NCI-H2171 (cell line): Measurements from ENCODE around the gene CAPN5.

Source experiments
- DNase-seq: peaks from one replicate; lab custom pipeline; 2025; lab: John Stamatoyannopoulos, UW

CAPN5 gene

DNA sequence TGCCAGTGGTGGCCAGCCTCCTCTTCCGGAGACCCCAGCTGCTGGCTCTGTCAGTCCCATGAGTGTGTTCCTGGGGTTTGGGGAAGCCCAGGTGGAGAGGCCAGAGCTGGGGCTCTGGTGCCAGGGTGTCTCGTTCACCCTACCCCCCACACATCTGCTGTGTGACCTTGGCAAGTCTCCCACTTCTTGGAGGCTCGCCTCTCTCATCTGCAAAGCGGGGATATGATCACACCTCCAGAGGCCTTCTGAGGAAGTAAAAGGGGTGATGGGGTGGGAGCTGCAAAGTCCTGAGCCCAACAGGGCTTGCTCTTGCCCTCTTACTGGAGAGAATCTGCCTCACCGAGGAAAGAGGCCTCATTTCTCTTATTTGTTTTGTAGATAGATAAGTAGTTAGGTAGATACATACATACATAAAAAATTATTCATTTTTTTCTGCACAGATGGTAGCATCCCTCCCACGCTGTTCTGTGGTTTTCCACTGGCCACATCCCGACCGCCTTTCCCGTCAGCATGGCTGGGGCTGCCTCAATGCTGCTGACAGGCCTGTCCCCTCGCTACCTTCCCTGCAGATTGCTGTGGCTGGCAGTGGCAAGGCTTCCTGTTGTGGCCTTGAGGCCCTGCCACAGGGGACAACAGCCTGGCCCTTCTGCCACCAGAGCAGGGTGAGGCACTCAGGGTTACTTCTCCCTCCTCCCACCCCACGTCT, 85.2 kb downstream of the CAPN5 start:
- peak; percentile 55 for DNase-seq

DNA sequence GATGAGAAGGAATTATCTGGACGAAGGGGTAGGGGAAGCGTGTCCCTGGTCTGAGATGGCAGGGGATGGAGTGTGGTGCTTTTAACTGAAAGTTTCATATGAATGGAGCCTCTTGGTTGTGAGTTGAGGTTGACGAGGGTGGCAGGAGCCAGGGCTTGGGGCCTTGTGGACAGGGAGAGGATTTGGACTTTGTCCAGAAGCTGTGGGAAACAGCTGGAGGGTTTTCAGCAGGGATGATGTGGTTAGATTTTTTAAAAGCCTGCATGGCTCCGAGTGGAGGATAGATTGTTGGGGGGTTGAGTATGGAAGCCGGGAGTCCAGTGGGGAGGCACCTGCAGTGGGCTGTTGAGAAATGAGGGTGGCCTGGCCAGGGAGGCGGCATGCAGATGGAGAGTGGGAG, 86.1 kb downstream of the CAPN5 start:
- DNase-seq = no peak

DNA sequence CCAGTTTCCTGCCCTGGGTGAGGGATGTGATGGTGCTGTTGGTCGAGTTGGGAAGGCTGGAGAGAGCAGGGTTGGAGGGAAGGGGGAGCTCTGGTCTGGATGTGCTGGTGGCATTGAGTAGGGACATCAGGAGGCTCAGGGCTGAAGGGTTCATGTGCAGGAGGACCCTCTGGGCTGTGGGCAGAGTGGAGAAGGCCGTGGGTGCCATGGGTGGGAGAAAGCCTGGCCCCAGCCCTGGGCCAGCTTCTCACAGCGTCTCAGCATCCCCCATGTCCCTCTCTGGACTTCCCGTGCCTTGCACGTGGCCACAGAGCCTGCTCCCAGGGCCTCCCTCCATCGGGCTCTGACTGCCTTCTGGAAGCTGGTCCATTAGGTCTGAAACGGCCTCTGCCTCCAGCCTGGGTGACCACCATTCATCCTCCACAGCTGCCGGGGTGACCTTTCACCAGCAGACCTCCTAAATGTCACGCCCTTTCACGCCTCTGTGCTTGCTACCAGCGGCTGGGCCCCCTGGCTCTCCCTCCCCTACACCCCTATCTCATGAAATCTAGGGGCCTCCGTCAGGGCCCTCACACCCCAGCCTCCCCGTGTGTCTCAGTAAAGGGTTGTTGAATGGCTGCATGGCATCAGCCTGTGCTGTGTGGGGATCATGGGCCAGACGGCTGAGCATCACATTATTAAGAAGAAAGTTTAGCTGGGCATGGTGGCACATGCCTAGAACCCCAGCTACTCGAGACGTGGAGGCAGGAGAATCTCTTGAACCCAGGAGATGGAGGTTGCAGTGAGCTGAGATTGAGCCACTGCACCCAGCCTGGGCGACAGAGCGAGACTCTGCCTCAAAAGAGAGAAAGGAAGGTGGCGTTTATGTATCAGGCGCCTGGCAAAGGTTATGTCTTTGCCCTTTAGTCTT, 86.8 kb downstream of the CAPN5 start:
- no peak for DNase-seq

DNA sequence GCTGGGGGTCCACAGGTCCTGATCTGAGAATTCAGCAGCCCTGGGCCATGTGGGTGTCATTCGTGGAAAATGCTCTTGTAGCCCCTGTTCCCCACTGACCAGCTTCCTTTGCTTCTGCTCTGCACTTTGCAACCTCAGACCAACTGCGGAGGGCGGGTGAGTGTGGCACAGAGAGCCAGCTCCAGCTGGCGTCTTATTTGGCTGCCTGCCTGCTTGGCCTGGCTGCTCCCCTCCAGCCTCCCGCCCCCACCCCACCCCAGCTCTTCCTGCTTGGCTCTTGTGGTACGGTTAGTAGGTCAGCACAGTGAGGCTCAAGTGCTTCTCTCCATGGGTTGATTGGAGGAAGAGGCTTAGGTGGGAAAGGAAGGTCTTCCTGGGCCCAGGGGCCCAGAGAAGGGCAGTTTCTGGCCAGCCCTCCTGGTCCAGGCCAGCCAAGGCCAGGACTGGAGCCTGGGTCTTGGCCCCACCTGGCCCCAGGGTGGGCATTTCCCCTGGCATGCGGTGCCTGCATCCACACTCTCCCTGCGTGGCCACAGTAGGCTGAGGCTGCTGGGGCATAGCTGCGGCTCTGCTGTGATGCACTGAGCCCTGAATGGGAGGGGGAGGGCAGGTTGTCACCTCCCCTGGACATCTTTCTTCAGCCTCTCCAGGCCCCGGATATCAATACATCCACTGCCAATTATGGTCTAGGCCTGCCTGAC, 87.8 kb downstream of the CAPN5 start:
- no peak for DNase-seq

DNA sequence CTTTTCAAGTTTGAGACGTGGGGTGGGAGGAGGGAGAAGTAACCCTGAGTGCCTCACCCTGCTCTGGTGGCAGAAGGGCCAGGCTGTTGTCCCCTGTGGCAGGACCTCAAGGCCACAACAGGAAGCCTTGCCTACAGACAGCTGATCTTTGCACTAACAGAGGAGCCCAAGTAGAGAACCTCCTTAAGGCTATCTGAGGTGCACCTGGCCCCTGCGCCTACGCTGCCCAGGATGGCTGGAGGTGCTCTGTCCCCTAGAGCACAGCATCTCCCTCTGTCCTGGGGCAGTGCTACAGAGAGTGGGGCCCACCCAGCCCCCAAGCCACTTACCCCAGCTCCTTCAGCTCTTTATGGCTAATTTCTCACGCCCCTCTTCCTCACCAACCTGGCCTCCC, 88.3 kb downstream of the CAPN5 start:
- DNase-seq = no peak

DNA sequence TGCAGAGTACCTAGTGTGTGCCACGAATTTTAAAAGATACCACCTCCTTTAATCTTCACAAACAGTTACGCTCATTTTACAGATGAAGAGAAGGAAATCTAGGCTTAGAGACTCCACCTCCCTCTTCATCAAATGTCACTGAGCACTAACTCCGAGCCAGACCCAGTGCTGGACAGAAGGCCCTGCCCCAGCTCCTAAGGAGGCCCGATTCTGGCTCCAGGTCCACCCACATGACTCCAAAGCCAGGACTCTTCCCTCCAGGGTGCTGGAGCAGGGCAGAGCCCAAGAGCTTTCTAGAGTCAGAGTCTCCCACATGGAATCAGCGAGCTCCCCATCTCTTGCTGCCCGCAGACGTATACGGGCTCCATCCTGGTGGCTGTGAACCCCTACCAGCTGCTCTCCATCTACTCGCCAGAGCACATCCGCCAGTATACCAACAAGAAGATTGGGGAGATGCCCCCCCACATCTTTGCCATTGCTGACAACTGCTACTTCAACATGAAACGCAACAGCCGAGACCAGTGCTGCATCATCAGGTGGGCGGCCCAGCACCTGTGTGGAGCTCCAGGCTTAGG, 88.9 kb downstream of the CAPN5 start:
- no peak for DNase-seq

DNA sequence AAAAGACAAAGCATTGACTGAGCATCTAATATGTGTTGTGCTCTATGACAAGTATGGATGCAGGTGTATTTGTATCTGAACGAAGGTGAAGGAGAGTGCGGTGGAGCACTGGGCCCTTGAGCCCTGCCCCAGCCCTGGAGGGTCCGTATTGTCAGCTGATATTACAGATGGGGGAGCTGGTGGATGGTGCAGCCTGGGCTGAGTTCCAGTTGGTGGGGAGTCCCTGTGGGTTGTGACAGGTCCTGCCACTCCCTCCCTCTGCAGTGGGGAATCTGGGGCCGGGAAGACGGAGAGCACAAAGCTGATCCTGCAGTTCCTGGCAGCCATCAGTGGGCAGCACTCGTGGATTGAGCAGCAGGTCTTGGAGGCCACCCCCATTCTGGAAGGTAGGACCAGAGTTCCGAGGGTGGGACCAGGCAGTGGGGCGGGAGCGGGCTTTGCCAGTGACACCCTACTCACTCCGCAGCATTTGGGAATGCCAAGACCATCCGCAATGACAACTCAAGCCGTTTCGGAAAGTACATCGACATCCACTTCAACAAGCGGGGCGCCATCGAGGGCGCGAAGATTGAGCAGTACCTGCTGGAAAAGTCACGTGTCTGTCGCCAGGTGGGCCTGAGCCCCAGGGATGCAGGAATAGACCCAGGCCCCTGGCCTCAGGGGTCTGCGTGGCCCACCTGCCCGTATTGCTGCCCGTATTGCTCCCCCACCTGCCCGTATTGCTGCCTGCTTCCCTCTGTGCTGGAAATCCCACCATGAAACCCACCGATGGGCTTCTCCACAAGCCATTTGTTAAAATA, 89.8 kb downstream of the CAPN5 start:
- no peak for DNase-seq

DNA sequence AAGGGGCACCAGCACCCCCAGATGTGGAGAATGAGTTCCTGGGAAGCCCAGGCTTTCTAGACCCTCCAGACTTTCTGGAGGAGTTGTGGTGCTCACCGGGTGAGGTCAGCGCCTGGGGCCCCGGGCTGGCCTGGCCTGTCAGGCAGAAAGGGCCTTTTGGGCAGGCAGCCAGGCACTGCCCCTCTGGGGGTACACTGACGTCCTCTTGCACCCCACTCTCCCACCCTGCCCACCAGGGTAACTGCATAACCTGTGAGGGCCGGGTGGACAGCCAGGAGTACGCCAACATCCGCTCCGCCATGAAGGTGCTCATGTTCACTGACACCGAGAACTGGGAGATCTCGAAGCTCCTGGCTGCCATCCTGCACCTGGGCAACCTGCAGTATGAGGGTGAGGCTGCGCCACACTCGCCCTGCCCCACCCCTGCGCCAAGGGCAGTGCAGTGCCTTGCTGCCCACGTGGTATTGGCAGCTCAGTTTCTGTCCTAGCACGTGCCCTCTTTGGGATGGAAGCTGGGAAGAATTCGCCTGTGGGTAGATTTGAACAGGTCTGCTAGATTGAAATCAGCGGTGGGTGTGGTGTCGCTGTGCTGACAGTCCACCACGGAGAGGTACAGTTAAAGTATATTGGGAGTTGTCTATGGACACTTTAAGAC, 91.4 kb downstream of the CAPN5 start:
- no peak for DNase-seq

DNA sequence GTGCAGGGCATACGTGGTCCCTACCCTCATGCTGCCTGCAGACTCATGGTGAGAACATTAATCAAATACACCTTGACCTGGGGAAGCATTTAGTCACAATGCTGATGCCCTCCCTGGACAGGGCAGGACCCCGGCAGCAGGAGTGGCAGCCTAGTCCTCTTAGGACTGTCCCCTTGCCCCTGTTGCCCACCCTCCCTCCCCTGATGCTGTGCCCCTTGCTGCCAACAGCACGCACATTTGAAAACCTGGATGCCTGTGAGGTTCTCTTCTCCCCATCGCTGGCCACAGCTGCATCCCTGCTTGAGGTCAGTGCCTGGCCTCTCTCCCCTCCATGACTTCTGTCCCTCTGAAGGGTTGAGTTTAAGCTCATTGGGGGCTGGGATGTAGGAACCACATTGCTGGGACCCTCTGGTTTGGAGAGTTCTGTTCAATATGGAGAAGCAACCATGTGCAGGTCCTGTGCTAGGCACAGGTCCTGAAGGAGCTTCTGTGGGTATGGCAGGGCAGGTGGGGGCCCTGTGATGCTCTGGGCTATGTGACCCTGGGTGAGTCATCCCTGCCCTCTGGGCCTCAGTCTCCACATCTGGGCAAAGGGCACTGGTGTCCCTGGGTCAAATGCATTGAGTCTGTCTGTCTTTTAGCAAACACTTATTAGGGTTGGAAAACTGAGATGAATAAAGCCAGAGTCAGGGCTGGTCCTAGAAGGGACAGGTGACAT, 92.6 kb downstream of the CAPN5 start:
- no peak for DNase-seq

DNA sequence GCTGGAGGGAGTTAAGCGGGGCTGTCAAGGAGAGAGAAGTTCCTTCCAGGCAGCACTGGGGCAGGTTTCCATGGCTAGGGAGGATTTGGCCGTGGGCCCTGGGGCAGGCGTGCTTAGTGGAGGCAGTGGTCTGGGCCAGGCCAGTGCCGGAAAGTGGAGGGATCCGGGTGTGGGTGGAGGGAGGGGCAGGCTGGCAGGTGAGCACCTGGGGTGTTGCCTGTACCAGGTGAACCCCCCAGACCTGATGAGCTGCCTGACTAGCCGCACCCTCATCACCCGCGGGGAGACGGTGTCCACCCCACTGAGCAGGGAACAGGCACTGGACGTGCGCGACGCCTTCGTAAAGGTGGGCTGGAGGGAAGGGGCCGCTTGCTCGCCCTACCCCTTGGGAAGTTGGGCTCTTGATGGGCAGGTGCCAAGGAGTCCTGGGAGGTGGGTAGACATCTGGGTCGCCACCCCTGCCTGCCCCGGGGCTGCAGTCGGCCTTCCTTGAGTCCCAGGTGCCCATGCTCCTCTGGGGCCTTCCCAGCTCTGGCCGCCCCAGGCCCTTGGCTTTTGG, 93.2 kb downstream of the CAPN5 start:
- DNase-seq = no peak

DNA sequence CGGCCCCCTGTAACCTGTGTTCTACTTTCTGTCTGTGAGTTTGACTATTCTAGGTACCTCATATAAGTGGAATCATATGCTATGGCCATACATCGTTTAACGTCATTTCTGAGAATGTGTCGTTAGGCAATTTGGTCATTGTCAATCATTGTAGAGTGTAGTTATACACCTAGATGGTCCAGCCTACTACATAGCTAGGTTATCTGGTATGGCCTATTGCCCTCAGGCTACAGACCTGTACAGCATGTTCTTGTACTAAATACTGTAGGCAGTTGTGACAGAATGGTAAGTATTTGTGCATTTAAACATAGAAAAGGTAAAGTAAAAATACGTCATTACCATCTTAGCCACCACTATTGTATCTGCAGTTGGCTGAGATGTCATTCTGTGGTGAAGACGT, 96.5 kb downstream of the CAPN5 start:
- no peak for DNase-seq

DNA sequence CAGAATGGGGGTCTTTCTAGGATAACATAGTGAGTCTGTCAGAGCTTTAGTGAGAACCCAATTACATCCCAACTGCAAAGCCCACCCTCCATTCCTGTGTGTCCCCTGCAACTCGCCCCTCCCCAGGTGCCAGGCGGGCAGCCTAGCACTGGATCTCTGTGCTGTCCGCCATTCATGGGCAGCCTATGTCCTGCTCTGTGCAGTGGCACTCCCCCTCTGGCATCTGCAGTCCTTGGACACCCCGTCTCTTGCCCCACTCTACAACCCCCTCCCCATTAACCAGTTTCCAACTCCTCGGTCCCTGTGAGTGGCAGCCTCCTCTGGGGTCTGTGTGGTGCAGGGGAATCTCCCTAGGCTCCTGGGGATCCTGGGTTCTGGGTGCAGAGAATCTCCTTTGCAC, 98.3 kb downstream of the CAPN5 start:
- DNase-seq = no peak

DNA sequence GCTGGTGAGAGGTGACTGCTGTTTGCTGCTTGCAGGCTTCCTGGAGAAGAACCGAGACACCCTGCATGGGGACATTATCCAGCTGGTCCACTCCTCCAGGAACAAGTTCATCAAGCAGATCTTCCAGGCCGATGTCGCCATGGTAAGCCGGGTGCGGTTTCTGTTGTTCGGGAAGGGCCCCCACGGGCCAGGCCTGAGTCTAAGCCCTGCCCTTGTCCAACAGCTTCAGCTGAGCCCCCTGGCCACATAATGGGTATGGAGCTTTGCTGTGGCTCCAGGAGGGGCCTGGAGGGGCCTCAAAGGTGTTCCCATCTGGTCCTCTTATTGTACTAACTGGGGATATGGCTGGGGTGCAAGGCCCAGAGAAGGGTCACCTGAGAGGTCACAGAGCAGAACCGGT, 99.2 kb downstream of the CAPN5 start:
- DNase-seq = no peak

DNA sequence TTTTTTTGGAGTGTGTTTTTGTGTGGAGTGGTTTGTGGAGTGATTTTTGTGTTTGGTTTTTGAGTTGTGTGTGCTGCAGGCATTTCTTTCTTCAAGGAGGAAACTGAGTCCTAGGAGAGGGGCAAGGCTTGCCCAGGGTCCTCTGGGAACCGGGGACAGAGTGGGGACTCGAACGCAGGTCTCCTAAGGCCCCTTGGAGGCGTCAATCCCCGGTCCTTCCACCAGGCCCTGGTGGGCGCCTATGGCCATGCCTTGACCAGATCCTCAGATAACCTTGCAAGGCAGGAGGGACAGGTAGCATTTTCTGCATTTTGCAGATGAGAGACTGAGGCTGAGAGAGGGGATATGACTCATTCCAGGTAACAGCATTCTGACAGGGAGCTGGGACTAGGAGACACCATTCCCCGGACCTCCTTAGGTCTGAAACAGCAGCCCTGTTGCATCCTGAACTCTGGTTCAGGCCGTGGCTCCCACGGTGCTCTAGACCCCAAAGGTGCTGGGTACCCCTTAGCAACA, 100.4 kb downstream of the CAPN5 start:
- no peak for DNase-seq

DNA sequence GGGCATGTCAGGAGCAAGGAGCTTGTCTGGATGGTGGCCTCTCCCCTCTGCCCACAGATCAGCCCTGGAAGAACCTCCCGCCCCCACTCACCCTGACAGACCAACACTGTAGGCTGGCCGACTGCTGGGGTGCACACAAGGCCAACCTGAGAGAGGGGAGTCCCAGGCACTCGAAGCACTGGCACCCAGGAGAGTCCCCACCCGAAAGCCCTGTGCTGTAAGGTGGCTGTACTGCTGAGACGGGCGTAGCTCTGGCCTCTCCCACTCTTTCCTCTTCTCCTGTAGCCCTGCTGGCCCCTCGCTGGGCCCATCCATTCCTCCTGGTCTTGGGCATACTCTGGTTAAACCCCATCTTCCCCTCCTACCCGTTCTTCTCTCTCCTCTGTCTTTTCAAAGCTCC, 101.0 kb downstream of the CAPN5 start:
- no peak for DNase-seq

DNA sequence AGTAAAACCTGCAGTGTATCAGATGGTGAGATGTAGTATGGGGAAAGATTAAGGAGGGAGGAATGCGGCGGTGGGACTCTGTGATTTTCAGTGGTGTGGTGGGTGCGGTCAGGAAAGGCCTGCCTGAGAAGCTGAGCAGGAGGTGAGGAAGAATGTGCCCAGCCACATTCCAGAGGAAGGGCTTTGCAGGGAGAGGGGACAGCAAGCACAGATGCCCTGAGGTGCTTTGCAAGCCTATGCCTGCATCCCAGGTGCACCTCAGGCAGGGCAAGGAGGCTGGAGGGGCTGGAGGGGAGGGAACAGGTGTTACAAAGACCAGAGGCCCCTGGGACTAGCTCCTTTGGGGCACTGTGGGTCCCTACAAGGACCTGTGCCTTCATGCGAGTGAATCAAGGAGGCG, 103.3 kb downstream of the CAPN5 start:
- DNase-seq = no peak

DNA sequence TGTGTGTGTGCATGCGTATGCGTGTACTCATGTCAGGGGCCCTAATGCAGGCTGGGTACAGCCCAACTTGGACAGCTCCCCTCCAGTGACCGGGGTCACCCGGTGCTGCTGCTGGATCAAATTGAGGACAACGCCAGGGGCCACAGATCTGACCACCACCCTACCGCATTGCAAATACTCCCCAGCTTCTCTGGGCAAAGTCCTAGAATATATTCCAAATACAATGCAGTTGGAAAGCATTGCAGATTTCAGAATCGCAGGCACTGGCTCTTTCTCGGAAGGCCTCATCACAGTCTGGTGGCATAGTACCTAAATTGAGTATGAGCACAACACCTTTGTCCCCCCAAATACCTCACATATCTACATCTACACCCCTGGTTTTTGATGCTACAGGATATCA, 104.5 kb downstream of the CAPN5 start:
- no peak for DNase-seq

DNA sequence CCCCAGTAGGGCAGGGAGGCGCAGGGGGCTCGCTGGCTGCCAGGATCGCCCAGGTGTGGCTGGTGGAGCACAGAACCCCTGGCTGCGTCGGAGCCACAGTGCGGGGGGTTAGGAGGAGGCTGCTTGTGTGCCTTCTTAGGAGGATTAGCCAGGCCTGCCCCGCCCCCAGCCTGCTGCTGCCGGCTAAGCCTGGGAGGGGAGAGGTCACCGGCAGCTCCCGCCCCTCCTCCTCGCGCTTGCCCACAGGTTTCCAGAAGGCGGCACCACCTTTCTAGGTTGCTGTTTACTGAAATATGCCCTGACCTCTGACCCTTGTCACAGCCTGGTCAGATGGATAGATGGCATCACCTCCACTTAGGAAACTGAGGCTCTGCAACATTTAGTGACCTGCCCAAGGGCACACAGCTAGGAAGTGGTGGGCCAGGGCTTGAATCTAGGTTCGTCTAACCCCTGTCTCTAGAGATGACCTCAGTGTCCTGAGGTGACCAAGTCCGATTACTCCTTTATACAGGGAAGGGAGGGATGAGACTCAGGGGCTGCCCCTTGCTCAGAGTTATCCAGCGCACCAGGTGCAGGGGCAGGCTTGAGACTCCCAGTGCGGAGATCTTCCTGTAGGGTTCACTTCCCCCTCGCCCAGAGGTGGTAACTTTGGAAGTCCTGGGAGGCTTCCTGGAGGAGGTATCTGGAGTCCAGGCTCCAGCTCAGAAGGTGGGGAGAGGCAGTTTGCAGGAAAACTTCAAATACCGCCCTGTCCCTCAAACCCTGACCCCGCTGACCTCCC, 105.3 kb downstream of the CAPN5 start:
- no peak for DNase-seq

DNA sequence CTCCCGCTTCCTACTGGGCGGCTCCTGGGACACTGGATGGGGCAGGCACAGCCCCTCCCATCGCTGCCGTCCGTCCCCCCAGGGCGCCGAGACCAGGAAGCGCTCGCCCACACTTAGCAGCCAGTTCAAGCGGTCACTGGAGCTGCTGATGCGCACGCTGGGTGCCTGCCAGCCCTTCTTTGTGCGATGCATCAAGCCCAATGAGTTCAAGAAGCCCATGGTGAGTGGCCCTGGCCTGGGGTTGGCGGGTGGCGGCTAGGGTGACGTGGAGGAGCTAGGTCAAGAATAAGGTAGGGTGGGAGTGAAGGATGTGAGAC, 105.9 kb downstream of the CAPN5 start:
- DNase-seq = no peak
